Glutamatergic neuron (in vitro differentiated cells): Measurements from ENCODE around the gene SLC24A3. TPM values are rescaled to one million over a fixed set of nuclear protein-coding genes. Genes with fewer than 3 reads are reported as not detected.

ENCODE experiments used
- DNase-seq: peaks from one replicate; pipeline ENCODE4 v3.0.0; 2022
- H3K27ac Mint-ChIP-seq: one replicate; pipeline ENCODE4 v1.8.0; 2020; ENCODE audit warnings: mild to moderate bottlenecking, mixed read lengths, inconsistent platforms; ENCODE audit not compliant: unreplicated experiment
- H3K27me3 Mint-ChIP-seq: one replicate; pipeline ENCODE4 v1.8.0; 2020; ENCODE audit warnings: mild to moderate bottlenecking, moderate library complexity, mixed read lengths, inconsistent platforms; ENCODE audit not compliant: unreplicated experiment
- H3K36me3 Mint-ChIP-seq: one replicate; pipeline ENCODE4 v1.8.0; 2020; ENCODE audit warnings: mild to moderate bottlenecking, mixed read lengths, inconsistent platforms; ENCODE audit not compliant: unreplicated experiment
- H3K4me1 Mint-ChIP-seq: one replicate; pipeline ENCODE4 v1.8.0; 2020; ENCODE audit warnings: mild to moderate bottlenecking, low read depth, mixed read lengths, inconsistent platforms; ENCODE audit not compliant: unreplicated experiment
- H3K4me3 Mint-ChIP-seq: one replicate; pipeline ENCODE4 v1.8.0; 2020; ENCODE audit warnings: mild to moderate bottlenecking, mixed read lengths, inconsistent platforms; ENCODE audit not compliant: unreplicated experiment
- H3K9me3 Mint-ChIP-seq: one replicate; pipeline ENCODE4 v1.8.0; 2020; ENCODE audit warnings: mild to moderate bottlenecking, moderate library complexity, mixed read lengths, inconsistent platforms; ENCODE audit not compliant: unreplicated experiment
- total RNA-seq: library from RNA; stranded (reverse); fragmentation: NEBNext Ultra II Directional; extraction: Animal tissue kit (Norgen Biotek cat#: 25700); gene quantifications from one replicate; pipeline ENCODE4 v1.2.1, GENCODE V29; 2021; ENCODE audit not compliant: unreplicated experiment
- TF ChIP-seq, protein P1 (sequence below): fragments of 200-600 bp; sonication (generic); IDR thresholded peaks from one replicate; pipeline ENCODE4 v1.5.0; 2021; ENCODE audit not compliant: partially characterized antibody, unreplicated experiment

SLC24A3 gene
- total RNA-seq, 1 donor from 2014 or later: 9.7 TPM

DNA sequence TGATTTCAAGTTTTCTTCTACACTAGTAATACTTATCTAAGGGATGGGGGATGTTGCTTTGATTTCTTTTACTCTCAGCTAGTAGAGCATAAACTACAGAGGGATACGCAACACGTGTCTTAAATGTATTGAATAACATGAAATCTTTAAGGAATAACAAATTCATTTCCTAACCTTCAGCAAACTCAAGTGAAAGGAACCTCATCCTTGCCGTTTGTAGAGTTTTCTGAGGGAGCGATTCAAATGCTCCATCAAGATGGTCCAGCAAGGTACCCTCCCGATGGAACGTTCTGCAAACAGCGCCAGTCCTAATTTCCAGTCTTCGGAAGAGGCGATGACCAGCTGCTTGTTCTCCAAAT lies 450.2 kb downstream of the SLC24A3 start:
- Mint-ChIP-seq H3K36me3 (no peaks in the 10 kb centered on the region), H3K27me3 (peaks cover 5% of the 10 kb centered on the region), H3K27ac (no peak overlapping the region), H3K4me1 (peaks cover 15% of the 10 kb centered on the region), H3K9me3 (peaks cover 2% of the 10 kb centered on the region), H3K4me3 (no peak overlapping the region)
- DNase-seq: no peak
- TF ChIP-seq, protein P1, sequence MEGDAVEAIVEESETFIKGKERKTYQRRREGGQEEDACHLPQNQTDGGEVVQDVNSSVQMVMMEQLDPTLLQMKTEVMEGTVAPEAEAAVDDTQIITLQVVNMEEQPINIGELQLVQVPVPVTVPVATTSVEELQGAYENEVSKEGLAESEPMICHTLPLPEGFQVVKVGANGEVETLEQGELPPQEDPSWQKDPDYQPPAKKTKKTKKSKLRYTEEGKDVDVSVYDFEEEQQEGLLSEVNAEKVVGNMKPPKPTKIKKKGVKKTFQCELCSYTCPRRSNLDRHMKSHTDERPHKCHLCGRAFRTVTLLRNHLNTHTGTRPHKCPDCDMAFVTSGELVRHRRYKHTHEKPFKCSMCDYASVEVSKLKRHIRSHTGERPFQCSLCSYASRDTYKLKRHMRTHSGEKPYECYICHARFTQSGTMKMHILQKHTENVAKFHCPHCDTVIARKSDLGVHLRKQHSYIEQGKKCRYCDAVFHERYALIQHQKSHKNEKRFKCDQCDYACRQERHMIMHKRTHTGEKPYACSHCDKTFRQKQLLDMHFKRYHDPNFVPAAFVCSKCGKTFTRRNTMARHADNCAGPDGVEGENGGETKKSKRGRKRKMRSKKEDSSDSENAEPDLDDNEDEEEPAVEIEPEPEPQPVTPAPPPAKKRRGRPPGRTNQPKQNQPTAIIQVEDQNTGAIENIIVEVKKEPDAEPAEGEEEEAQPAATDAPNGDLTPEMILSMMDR: peak; percentile 62

DNA sequence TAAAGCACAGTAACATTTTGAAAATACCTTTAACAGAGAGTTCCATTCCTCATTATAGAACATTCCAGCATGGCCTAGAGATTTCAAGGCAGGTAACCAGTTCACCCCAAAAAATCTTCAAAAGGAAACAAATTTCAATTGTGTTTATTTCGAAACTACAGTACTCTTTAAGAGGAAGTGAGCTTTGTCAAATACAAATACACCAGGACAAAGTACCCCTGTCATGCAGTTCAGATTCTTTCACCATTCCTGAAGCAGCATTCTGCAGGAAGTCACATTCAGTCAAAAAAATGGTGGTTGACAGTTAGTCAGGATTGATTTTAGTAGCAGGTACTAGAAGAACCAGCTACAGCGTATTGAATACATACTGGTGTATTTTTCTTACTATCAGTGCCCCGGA lies 456.0 kb downstream of the SLC24A3 start:
- H3K9me3 Mint-ChIP-seq: peaks cover 4% of the 10 kb centered on the region
- H3K36me3 Mint-ChIP-seq: peaks cover 15% of the 10 kb centered on the region
- no peak overlapping the region for H3K27ac Mint-ChIP-seq
- no peak for DNase-seq
- H3K27me3 Mint-ChIP-seq: peaks cover 2% of the 10 kb centered on the region
- H3K4me1 Mint-ChIP-seq: no peaks in the 10 kb centered on the region
- H3K4me3 Mint-ChIP-seq: no peak overlapping the region
- TF ChIP-seq, protein P1: no peak

DNA sequence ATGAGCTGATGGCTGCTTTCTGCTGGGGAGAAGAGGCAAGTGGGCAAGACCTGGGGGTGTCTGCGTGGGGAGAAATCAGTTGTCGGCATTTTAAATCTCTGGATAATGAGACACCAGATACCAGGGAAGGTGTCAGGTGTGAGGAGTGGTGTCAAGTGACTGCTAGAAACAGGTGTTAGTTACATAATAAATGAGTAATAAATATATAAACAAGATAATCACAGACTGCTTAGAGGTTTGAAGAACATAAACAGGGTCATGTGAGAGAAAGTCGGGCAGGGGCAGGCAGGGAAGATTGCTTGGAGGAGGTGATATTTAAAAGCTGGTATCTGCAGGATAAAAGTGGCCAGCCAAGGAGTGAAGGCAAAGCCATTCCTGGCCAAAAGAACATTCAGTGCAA lies 458.4 kb downstream of the SLC24A3 start:
- no peak overlapping the region for H3K4me3 Mint-ChIP-seq
- no peak for DNase-seq
- H3K27ac Mint-ChIP-seq: peak overlapping the region; percentile 26
- TF ChIP-seq, protein P1: no peak
- peaks cover 4% of the 10 kb centered on the region for H3K9me3 Mint-ChIP-seq
- no peaks in the 10 kb centered on the region for H3K4me1 Mint-ChIP-seq
- H3K36me3 Mint-ChIP-seq: peaks cover 15% of the 10 kb centered on the region
- no peaks in the 10 kb centered on the region for H3K27me3 Mint-ChIP-seq

DNA sequence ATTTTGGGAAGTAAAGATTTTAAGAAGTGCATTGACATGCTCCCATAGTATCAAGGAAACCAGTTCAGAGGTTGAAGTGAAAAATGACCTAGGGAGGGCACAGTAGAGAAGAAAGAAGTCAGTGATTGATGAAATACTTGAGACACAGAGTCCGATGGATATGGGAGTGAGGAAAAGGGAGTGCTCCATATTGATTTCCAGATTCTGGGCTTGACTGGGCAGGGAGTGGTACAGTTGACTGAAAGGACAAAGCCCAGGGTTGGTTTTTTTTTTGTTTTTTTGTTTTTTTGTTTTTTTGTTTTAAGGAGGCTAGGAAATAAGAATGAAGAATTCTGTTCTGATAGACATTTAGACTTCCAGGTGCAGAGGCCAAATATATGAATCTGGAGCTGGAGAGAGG lies 458.9 kb downstream of the SLC24A3 start:
- Mint-ChIP-seq H3K9me3 (peaks cover 4% of the 10 kb centered on the region), H3K36me3 (peaks cover 15% of the 10 kb centered on the region), H3K4me1 (no peaks in the 10 kb centered on the region), H3K4me3 (no peak overlapping the region), H3K27me3 (no peaks in the 10 kb centered on the region), H3K27ac (no peak overlapping the region)
- DNase-seq: no peak
- TF ChIP-seq, protein P1: no peak

DNA sequence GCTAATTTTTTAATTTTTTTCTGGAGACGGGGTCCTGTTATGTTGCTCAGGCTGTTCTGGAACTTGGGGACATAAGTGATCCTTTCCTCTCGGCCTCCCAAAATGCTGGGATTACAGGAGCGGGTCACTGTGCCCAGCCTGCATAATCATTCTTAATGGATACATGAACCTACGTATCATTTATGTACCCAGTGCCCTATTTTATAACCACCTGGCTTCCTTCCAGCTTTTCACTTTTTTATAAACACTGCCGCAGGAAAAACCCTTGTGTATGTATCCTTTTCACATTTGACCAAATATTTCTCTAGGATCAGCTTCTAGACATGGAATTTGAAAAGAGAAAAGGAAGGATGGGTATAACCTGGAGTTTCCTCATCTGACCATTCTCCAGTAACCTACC lies 460.1 kb downstream of the SLC24A3 start:
- no peak for DNase-seq
- Mint-ChIP-seq H3K9me3 (peaks cover 8% of the 10 kb centered on the region), H3K4me3 (no peak overlapping the region), H3K27ac (no peak overlapping the region), H3K4me1 (no peaks in the 10 kb centered on the region), H3K36me3 (peaks cover 18% of the 10 kb centered on the region), H3K27me3 (no peaks in the 10 kb centered on the region)
- TF ChIP-seq, protein P1: no peak
